GM18951 (cell line): Measurements from ENCODE around the gene CDV3.
"Not testable (repeated sequence)": the region's sequence is repeated elsewhere in the genome, so short reads cannot be mapped to it uniquely, and the experiment has no call there.

Experiments used
- POLR2A ChIP-seq: IDR thresholded peaks from 4 replicates; pipeline ENCODE4 v1.6.1; 2011; ENCODE audit warnings: mild to moderate bottlenecking; ENCODE audit not compliant: insufficient read length, insufficient read depth; ENCODE audit errors: extremely low read depth
- in situ Hi-C: fragments of 300-500 bp; cut with MboI; formaldehyde crosslinking; loops from one replicate; pipeline ENCODE4 v1.12.0; 2022; ENCODE audit warnings: low sequenced_read_pairs, mixed read lengths, inconsistent platforms; ENCODE audit not compliant: unreplicated experiment

Gene CDV3, protein sequence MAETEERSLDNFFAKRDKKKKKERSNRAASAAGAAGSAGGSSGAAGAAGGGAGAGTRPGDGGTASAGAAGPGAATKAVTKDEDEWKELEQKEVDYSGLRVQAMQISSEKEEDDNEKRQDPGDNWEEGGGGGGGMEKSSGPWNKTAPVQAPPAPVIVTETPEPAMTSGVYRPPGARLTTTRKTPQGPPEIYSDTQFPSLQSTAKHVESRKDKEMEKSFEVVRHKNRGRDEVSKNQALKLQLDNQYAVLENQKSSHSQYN

DNA sequence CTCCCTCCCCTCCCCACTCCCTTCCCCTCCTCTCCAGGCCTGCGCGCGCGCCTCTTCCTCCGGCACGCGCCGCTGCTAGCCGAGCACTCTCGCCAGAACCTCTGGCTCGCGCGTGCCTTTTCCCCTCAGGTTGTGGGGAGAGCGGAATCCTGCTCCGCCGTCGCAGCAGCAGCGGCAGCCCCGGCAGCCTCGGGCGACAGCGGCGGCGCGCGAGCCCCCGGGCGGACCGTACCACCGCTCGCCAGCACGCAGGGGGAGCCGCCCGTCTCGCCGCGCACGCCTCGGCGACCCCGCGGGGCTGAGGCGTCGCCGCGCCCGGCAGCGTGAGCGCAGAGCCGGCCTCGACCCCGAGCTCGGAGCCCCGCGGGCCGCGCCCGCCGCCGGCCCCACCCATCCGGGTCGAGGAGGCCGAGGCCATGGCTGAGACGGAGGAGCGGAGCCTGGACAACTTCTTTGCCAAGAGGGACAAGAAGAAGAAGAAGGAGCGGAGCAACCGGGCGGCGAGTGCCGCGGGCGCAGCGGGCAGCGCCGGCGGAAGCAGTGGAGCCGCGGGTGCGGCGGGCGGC, at the start of gene CDV3:
Gene CDV3, plus strand, starts transcription at position 58 of the 566 bp plus-strand sequence. Its CDS starts 359 bp downstream, at position 417.
- in situ Hi-C loops: loop anchor here (10.0 kb wide), 1 partner anchor 119 kb away; no protein-coding TSS in a partner anchor
- TF ChIP-seq POLR2A: peak; percentile 85

DNA sequence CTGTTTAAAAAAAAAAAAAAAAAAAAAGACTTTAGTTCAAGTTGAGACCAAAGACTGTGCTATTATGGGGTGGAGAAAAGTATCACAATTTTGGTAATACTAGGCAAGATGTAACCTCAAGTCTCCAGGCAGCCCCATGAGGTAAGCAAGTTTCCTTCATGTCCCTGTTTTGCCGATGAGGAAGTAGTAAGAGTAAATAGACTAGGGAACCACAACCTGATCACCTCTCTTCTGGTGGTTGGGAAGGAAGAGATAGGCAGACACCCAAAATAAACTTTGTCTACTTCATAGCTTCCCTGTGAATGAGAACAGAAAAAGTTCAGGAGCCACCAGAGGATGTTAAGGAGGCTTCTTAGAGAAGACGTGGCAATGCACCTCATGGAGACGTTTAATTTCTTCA, 49.7 kb upstream of the CDV3 start:
- in situ Hi-C loops: not testable (repeated sequence)

DNA sequence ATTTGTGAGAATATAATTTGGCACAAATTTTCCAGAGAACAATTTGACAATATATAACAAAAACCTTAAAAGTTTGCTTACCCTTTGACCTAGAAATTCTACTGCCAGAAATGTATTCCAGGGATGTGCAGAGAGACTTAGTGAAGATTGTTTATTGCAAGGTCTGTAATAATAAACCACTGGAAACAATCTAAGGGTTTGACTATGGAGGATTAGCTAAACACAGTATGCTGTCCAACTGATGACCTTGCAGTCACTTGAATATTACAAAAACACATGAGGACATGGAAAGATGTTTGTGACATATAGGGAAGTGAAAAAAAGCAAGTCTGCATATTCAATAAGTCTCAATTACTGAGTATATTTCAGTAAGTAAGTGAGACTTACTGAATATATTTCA, 48.1 kb upstream of the CDV3 start:
- no peak for TF ChIP-seq POLR2A
- in situ Hi-C loops: no loop called here

DNA sequence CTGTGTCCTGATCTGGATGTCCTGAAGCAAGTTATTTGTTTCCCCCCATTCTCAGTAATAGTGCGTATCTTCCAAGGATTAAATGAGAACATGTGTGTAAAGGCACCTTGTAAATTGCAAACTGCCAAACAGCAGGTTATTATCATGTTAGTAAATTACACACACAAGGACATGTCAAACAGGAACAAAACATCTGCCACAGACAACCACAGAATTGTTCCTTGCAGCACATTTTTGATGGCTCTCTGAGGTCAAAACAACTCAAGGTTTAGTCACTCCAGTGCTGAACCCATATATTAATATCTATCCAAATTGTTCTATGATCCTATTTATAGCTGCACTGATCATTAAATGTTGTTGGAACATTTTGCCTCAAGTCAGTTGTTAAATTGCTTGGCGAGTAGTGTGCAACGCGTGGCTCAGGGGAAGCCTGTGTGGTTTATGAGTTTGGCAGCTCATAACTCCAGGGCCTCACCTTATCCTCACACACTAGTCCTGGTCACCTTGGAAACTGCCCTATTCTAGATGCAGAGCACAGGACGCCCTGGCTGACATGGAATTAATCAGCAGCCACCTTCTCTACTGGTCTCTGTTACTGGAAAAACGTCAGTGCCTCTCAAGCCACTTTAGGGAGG, 46.3 kb upstream of the CDV3 start:
- TF ChIP-seq POLR2A: no peak
- in situ Hi-C loops: no loop called here

DNA sequence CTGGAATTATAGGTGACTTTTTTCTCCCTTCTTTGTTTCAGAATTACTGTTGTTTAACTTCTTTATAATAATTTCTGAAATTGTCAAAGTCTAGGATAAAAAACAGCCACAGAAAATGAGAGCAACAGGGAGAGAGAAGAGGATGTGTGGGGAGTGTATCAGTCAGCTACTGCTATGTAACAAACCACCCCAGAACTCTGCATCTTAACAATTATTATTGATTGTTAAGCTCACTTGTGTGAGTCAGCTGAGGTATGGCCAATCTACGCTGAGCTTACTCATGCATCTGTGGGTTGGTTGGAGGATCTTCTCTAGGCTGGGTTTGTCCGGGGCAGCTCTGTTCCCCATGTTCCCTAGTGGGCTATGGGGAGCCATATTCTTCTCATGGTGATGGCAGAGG, 43.7 kb upstream of the CDV3 start:
- TF ChIP-seq POLR2A: no peak
- in situ Hi-C loops: no loop called here

DNA sequence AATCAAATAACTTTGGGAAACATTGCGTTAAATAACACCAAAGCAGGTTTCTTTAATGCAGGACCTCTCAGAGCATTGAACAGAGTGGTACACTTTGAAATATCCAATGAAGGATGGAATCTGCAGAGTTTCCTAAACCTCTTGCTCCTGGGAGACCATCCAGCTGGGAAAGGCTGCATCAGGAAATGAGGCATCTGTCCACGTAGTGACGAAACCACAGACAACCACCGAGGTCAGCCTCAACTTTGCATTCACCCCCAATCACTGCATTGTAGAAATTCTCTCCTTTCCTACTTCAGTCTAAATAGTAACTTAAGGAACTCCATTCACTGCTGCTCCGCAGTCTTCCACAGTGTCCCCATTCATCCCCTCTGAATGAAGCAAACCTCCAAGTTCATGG, 41.5 kb upstream of the CDV3 start:
- in situ Hi-C loops: no loop called here
- no peak for TF ChIP-seq POLR2A

DNA sequence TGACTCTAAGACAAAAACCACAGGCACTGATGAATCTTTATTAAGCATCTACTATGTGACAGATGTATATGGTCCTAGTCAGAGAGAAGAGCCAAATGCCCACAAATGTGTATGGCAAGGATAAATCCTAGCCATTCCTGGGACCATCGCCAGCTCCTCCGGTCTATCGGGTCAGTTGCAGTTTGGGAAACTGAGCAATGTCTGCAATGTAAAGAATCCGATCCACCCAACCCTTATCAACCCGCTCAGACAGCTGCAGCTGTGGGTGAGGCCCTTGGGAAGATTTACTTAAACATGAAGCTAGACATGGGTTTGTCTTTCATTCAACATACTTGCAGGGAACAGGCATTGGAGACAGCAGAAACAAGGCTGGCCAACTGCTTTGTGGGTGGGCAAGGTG, 40.5 kb upstream of the CDV3 start:
- no peak for TF ChIP-seq POLR2A
- in situ Hi-C loops: no loop called here

DNA sequence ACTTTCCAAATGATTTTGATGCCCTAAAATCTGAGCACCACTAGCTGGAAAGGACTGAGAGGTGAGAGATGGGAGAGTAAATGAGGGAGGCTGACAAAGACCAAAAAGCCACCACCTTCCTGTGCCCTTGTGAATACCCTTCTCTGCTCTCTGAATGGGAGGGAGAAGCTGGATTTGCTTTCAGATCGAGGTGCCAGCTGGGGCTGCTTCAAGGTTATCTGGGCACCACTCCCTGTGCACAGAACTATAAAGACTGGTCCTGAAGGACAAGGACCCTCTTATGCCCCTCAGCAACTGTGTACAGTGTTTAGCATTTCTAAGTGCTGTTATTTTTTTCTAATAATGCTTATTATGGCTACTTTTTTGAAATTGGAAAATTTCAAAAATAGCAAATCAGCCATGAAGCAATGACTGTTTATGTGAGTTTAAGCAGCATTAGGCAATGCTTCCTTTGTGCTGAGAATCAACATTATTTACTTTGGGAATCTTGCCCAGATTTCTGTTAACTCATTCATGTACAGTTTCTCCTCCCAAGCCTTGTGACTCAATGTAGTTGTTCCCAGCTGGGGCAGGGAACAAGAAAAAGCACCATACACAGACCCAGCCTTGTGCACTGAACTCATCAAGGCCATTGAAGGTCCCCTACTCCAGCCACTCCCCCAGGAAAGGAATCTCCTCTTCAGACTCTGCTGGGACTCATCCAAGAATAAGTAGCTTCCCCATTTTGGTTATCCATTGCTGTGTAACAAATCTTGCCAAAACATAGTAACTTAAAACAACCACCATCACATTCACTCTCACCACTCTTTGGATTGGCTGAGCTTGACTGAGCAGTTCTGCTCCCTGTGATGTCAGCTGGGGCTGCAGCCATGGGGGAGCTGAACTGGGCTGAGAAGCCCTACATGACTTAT, 37.3 kb upstream of the CDV3 start:
- in situ Hi-C loops: no loop called here
- TF ChIP-seq POLR2A: no peak

DNA sequence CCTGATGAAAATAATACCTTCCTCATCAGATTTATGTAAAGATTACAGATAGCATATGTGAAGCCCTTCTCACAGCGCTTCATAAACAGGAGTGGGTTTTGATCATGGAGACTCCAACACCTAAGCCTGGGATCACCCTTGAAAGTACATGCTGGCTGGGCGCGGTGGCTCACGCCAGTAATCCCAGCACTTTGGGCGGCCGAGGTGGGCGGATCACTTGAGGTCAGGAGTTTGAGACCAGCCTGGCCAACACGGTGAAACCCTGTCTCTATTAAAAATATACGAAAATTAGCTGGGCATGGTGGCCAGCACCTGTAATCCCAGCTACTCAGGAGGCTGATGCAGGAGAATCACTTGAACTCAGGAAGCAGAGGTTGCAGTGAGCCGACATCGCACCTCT, 36.4 kb upstream of the CDV3 start:
- in situ Hi-C loops: not testable (repeated sequence)

DNA sequence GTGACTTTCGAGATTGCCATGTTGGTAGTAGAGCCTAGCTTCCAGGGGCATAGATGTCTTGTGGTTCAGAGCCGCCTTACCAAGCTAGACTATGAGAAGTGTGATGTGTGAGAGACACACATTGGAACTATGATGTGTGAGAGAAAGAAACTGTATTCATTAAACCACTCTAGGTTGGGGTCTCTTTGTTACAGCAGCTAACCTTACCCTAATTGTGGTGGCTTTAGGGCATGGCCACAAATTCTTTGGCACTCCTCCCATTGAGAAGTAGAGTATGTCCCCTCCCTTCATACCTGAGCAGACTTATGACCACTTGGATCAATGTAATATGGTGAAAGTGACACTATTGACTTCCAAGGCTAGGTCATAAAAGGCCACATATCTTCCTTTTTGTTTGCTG, 35.3 kb upstream of the CDV3 start:
- TF ChIP-seq POLR2A: no peak
- in situ Hi-C loops: no loop called here

DNA sequence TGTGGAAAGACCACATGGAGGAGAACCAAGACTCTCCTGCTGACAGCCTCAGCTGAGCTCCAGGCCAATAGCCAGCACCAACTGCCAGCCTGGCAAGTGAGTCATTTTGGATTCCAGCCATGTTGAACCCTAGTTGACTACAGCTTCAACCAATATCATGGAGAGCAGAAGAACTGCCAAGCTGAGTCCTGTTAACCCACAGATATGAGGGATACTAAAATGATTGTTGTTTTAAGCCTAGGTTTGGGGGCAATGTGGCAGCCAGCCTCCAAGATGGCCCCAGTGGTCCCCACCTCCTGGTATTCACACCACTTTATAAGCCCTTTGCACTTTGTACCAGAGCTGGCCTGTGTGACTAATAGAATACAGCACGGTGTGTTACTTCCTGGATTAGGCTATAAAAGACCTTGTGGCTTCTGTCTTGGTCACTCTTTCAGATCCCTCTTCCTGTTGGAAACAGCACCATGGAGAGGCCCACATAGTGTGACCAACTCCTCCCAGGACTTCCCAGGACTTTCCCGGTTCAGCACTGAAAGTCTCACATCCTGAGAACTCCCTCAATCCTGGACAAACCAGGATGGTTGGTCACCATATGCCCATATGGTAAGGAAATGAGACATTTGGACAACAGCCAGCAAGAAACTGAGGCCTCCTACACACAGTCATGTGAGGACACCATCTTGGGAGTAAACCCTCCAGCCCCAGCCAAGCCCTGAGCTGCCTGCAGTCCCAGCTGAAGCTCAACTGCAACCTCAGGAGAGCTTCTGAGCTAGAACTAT, 32.4 kb upstream of the CDV3 start:
- in situ Hi-C loops: no loop called here
- TF ChIP-seq POLR2A: no peak

DNA sequence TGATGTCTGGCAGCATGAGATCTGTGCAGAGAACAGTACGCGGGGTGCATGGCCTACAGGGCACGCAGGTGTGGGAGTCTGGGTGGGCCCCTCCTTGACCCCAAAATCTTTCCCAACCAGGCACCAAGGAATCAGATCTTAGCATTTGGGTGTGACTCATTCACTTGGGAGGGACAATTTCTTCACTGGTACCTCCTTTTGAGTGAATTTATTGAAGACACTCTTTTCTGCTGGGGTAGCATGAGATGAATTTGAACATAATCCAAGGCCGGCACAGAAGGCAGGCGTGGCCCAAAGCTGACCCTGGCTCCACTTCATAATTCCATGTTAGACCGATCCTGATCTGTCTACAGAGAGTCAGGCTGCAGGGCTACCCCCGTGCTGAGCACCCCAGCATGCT, 30.6 kb upstream of the CDV3 start:
- in situ Hi-C loops: no loop called here
- TF ChIP-seq POLR2A: no peak

DNA sequence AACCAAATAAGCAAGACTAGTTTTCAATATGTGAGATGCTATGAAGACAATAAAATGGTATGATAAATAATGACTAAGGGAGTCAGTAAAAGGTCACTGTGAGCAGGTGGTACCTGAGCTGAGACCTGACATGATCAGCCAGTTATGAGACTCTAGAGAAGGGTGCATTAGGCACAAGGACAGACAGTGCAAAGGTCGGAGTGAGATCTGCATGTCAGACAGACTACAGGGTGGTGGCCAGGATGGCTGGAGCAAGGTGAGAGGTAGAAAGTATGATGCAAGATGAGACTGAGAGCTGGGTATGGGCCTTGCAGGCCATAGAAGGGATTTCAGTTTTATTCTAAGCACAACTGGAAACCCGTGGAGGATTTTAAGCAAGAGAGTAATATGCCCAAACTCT, 28.5 kb upstream of the CDV3 start:
- in situ Hi-C loops: not testable (repeated sequence)

DNA sequence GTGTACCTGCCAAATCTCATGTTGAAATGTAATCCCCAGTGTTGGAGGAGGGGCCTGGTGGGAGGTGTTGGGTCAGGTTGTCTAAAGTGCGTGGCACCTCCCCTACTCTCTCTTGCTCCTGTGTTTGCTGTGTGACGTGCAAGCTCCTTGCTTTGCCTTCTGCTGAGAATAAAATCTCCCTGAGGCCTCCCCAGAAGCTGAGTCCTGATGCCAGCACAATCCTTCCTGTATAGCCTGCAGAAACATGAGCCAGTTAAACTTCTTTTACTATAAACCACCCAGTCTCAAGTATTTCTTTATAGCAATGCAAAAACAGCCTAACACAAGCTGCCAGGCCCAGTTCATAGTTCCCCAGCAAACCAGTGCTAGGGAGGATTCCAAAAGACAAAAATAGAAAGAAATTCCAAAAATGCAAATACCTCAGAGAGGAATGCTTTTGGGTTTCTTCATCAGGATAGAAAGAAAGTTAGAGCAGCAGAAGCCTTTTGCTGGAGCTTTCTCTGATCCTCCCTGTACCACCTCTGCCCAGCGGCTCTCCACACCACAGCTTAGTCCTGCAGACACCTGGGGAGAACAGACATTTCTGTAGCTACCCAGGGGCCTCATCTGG, 25.9 kb upstream of the CDV3 start:
- in situ Hi-C loops: no loop called here
- TF ChIP-seq POLR2A: no peak
